Parathyroid adenoma (tissue), 2 donors: ENCODE data around the gene RASAL2.

ENCODE experiments used
- H2AFZ ChIP-seq: fragments of 300-600 bp; sonication (generic); one replicate; pipeline ENCODE4 v1.7.0; 2017; ENCODE audit warnings: antibody characterized with exemption, mild to moderate bottlenecking
- H3K27ac ChIP-seq: fragments of 300-600 bp; sonication (generic); one replicate; pipeline ENCODE4 v1.7.0; 2017
- H3K27me3 ChIP-seq: fragments of 300-600 bp; sonication (generic); one replicate; pipeline ENCODE4 v1.7.0; 2017; ENCODE audit warnings: low read length; ENCODE audit not compliant: control insufficient read depth, insufficient read depth
- H3K36me3 ChIP-seq: fragments of 300-600 bp; sonication (generic); one replicate; pipeline ENCODE4 v1.7.0; 2017; ENCODE audit warnings: low read length; ENCODE audit not compliant: control insufficient read depth, insufficient read depth
- H3K4me1 ChIP-seq: fragments of 300-600 bp; sonication (generic); one replicate; pipeline ENCODE4 v1.7.0; 2017; ENCODE audit warnings: control low read depth
- H3K4me2 ChIP-seq: fragments of 300-600 bp; sonication (generic); one replicate; pipeline ENCODE4 v1.7.0; 2017; ENCODE audit warnings: low read length
- H3K4me3 ChIP-seq: fragments of 300-600 bp; sonication (generic); one replicate; pipeline ENCODE4 v1.7.0; 2017; ENCODE audit warnings: low read depth, low read length
- H3K79me2 ChIP-seq: fragments of 300-600 bp; sonication (generic); one replicate; pipeline ENCODE4 v1.7.0; 2017; ENCODE audit warnings: control low read depth
- H3K9ac ChIP-seq: fragments of 300-600 bp; sonication (generic); one replicate; pipeline ENCODE4 v1.7.0; 2017; ENCODE audit warnings: mild to moderate bottlenecking
- H3K9me3 ChIP-seq: fragments of 300-600 bp; sonication (generic); one replicate; pipeline ENCODE4 v1.7.0; 2017; ENCODE audit warnings: low read length; ENCODE audit not compliant: control insufficient read depth
- TF ChIP-seq, protein P1 (sequence below): fragments of 300-600 bp; sonication (generic); IDR thresholded peaks from one replicate; pipeline ENCODE4 v1.7.0; 2017; ENCODE audit warnings: antibody characterized with exemption, mild to moderate bottlenecking
- donor health status: primary hyperparathyroidism.

RASAL2 gene

DNA sequence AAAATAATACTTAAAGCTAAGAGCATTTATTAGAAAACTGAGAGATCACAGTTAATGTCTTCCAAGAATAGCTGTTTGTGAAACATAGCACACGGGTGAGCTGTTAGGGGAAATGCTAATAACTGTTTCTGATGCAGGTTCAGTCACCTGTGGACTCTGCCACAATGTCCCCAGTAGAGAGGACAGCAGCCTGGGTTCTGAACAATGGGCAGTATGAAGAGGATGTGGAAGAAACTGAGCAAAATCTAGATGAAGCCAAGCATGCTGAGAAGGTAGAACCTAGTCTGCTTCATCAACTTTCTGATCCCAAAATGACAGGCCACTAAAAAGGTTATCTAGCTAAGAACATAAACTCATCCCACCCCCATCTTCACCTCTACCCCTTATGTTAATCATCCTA is 370.2 kb downstream of the RASAL2 start:
- Histone ChIP-seq H3K4me1 (no peaks in the 10 kb centered on the region), H3K4me2 (no peak overlapping the region), H2AFZ (no peak overlapping the region), H3K4me3 (no peak overlapping the region), H3K27me3 (no peaks in the 10 kb centered on the region), H3K9ac (no peak overlapping the region), H3K79me2 (no peaks in the 10 kb centered on the region), H3K36me3 (no peaks in the 10 kb centered on the region), H3K27ac (no peak overlapping the region), H3K9me3 (no peaks in the 10 kb centered on the region)
- TF ChIP-seq, protein P1, sequence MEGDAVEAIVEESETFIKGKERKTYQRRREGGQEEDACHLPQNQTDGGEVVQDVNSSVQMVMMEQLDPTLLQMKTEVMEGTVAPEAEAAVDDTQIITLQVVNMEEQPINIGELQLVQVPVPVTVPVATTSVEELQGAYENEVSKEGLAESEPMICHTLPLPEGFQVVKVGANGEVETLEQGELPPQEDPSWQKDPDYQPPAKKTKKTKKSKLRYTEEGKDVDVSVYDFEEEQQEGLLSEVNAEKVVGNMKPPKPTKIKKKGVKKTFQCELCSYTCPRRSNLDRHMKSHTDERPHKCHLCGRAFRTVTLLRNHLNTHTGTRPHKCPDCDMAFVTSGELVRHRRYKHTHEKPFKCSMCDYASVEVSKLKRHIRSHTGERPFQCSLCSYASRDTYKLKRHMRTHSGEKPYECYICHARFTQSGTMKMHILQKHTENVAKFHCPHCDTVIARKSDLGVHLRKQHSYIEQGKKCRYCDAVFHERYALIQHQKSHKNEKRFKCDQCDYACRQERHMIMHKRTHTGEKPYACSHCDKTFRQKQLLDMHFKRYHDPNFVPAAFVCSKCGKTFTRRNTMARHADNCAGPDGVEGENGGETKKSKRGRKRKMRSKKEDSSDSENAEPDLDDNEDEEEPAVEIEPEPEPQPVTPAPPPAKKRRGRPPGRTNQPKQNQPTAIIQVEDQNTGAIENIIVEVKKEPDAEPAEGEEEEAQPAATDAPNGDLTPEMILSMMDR, result no peak

DNA sequence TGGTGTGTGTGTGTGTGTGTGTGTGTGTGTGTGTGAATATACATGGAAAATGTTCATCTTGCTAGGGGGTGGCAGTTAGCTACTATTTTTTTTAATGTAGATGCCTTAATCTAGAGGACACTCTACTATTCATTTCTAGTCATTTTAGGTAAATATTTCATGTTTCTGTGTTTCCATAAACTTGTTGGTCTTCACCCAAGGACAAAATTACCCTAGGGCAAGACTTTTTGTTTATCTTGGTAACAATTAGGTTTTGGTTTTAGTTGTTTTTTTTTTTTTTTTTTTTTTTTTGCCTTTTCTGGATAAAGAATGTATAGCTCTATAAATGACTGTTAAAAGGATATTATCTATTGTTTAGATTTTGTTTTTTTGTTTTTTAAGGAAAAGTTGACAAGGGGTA is 370.7 kb downstream of the RASAL2 start:
- no peak overlapping the region for H3K4me3 ChIP-seq
- no peaks in the 10 kb centered on the region for H3K36me3 ChIP-seq
- H3K9me3 ChIP-seq, result no peaks in the 10 kb centered on the region
- no peaks in the 10 kb centered on the region for H3K27me3 ChIP-seq
- TF ChIP-seq, protein P1, result no peak
- H2AFZ ChIP-seq, result no peak overlapping the region
- no peak overlapping the region for H3K9ac ChIP-seq
- no peak overlapping the region for H3K4me2 ChIP-seq
- no peak overlapping the region for H3K27ac ChIP-seq
- H3K4me1 ChIP-seq, result no peaks in the 10 kb centered on the region
- H3K79me2 ChIP-seq, result no peaks in the 10 kb centered on the region

- no peak overlapping the region for H3K9ac ChIP-seq
- no peaks in the 10 kb centered on the region for H3K79me2 ChIP-seq
- H3K4me2 ChIP-seq, result no peak overlapping the region
- H3K4me3 ChIP-seq, result no peak overlapping the region
- H3K36me3 ChIP-seq, result no peaks in the 10 kb centered on the region
- no peak overlapping the region for H2AFZ ChIP-seq
- H3K4me1 ChIP-seq, result no peaks in the 10 kb centered on the region
- H3K27ac ChIP-seq, result no peak overlapping the region
- H3K9me3 ChIP-seq, result no peaks in the 10 kb centered on the region
- H3K27me3 ChIP-seq, result no peaks in the 10 kb centered on the region
- TF ChIP-seq, protein P1, result no peak
Observed at GRCh38 chr1:178465011-178465410, 371.1 kb downstream of the RASAL2 start.

DNA sequence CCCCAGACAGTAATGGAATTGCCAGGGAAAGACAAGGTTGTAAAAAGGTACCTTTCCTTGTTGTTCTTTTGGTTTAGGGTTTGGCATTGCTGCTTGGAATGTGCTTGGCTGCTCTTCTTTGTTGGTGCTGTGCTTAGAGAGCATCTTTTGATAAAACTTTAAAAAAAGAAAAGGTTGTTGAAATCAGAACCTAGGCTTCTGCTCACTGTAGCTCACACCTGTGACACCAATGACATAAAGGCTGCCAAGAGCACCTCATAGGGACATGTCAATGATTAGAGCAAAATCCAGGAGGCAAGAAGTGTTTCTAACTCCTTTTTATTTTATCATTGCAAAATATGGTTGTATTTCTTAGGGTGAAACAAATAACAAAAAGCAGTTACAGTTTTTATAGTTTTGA is 373.9 kb downstream of the RASAL2 start:
- TF ChIP-seq, protein P1, result no peak
- Histone ChIP-seq H3K9me3 (no peaks in the 10 kb centered on the region), H3K27me3 (no peaks in the 10 kb centered on the region), H3K9ac (no peak overlapping the region), H3K79me2 (no peaks in the 10 kb centered on the region), H3K4me2 (no peak overlapping the region), H2AFZ (no peak overlapping the region), H3K4me1 (no peaks in the 10 kb centered on the region), H3K36me3 (no peaks in the 10 kb centered on the region), H3K27ac (no peak overlapping the region), H3K4me3 (no peak overlapping the region)

GRCh38 chr1:178470411-178470960 is 376.6 kb downstream of the RASAL2 start:
- Histone ChIP-seq H3K4me2 (no peak overlapping the region), H3K9ac (no peak overlapping the region), H3K4me1 (no peaks in the 10 kb centered on the region), H2AFZ (peak overlapping the region; percentile 35), H3K36me3 (no peaks in the 10 kb centered on the region), H3K4me3 (no peak overlapping the region), H3K27ac (no peak overlapping the region), H3K9me3 (no peaks in the 10 kb centered on the region), H3K27me3 (no peaks in the 10 kb centered on the region), H3K79me2 (no peaks in the 10 kb centered on the region)
- TF ChIP-seq, protein P1, result no peak
